ENCODE data around the gene GRB10.

GRB10 gene

GRCh38 chr7:50752422-50752821 lies 30.3 kb downstream of the GRB10 start:
- TF ChIP-seq GLIS3 (CRISPR knock-in tag; IDR thresholded peaks at IDR 0.05) (no peak), RARB (CRISPR knock-in tag; IDR thresholded peaks at IDR 0.05) (no peak), CREB5 (CRISPR knock-in tag; IDR thresholded peaks at IDR 0.05; ENCODE audit: low read depth) (no peak), ISL1 (CRISPR knock-in tag; IDR thresholded peaks at IDR 0.05) (no peak), TSHZ2 (CRISPR knock-in tag; IDR thresholded peaks at IDR 0.05) (no peak), ARNTL (CRISPR knock-in tag; IDR thresholded peaks at IDR 0.05; ENCODE audit: borderline replicate concordance, low read depth) (no peak), ZFP30 (CRISPR knock-in tag; IDR thresholded peaks at IDR 0.05) (no peak), CSDC2 (CRISPR knock-in tag; IDR thresholded peaks at IDR 0.05) (no peak), ZC3H10 (CRISPR knock-in tag; IDR thresholded peaks at IDR 0.05) (no peak), ESRRG (CRISPR knock-in tag; IDR thresholded peaks at IDR 0.05) (no peak), TOX (CRISPR knock-in tag; IDR thresholded peaks at IDR 0.05; ENCODE audit: borderline replicate concordance) (no peak), SNAI2 (CRISPR knock-in tag; IDR thresholded peaks at IDR 0.05) (no peak), ZNF565 (CRISPR knock-in tag; conservative IDR thresholded peaks at IDR 0.05; ENCODE audit: low read depth) (no peak), BACH2 (CRISPR knock-in tag; IDR thresholded peaks at IDR 0.05; ENCODE audit: borderline replicate concordance) (no peak)
- ATAC-seq, result no peak

- TF ChIP-seq TCF4 (CRISPR knock-in tag; IDR thresholded peaks at IDR 0.05; ENCODE audit: borderline replicate concordance) (no peak), ZNF8 (CRISPR knock-in tag; IDR thresholded peaks at IDR 0.05) (no peak), POU6F1 (CRISPR knock-in tag; IDR thresholded peaks at IDR 0.05; ENCODE audit: borderline replicate concordance, low read depth) (no peak), ZNF565 (CRISPR knock-in tag; conservative IDR thresholded peaks at IDR 0.05; ENCODE audit: low read depth) (no peak), ARNTL (CRISPR knock-in tag; IDR thresholded peaks at IDR 0.05; ENCODE audit: borderline replicate concordance, low read depth) (no peak), ZNF70 (CRISPR knock-in tag; IDR thresholded peaks at IDR 0.05) (no peak), CSRNP3 (CRISPR knock-in tag; IDR thresholded peaks at IDR 0.05) (no peak), CSDC2 (CRISPR knock-in tag; IDR thresholded peaks at IDR 0.05) (no peak), SNAI2 (CRISPR knock-in tag; IDR thresholded peaks at IDR 0.05) (no peak), ZFP3 (CRISPR knock-in tag; IDR thresholded peaks at IDR 0.05) (no peak), ZC3H10 (CRISPR knock-in tag; IDR thresholded peaks at IDR 0.05) (no peak), OSR1 (CRISPR knock-in tag; IDR thresholded peaks at IDR 0.05) (no peak), PPARA (CRISPR knock-in tag; IDR thresholded peaks at IDR 0.05; ENCODE audit: borderline replicate concordance) (no peak), BACH2 (CRISPR knock-in tag; IDR thresholded peaks at IDR 0.05; ENCODE audit: borderline replicate concordance) (no peak), CREB5 (CRISPR knock-in tag; IDR thresholded peaks at IDR 0.05; ENCODE audit: low read depth) (no peak)
- ATAC-seq, result no peak
Measured at GRCh38 chr7:50751146-50751545, 31.6 kb downstream of the GRB10 start.

GRCh38 chr7:50749896-50750295 lies 32.8 kb downstream of the GRB10 start:
- TF ChIP-seq ZFP30 (CRISPR knock-in tag; IDR thresholded peaks at IDR 0.05), result no peak
- TF ChIP-seq ISL1 (CRISPR knock-in tag; IDR thresholded peaks at IDR 0.05), result no peak
- no peak for TF ChIP-seq OSR1 (CRISPR knock-in tag; IDR thresholded peaks at IDR 0.05)
- TF ChIP-seq PPARA (CRISPR knock-in tag; IDR thresholded peaks at IDR 0.05; ENCODE audit: borderline replicate concordance), result no peak
- no peak for TF ChIP-seq CSRNP3 (CRISPR knock-in tag; IDR thresholded peaks at IDR 0.05)
- no peak for TF ChIP-seq TOX (CRISPR knock-in tag; IDR thresholded peaks at IDR 0.05; ENCODE audit: borderline replicate concordance)
- TF ChIP-seq BACH2 (CRISPR knock-in tag; IDR thresholded peaks at IDR 0.05; ENCODE audit: borderline replicate concordance), result no peak
- no peak for TF ChIP-seq RARB (CRISPR knock-in tag; IDR thresholded peaks at IDR 0.05)
- TF ChIP-seq GLIS3 (CRISPR knock-in tag; IDR thresholded peaks at IDR 0.05), result no peak
- TF ChIP-seq ZNF8 (CRISPR knock-in tag; IDR thresholded peaks at IDR 0.05), result no peak
- no peak for TF ChIP-seq SNAI2 (CRISPR knock-in tag; IDR thresholded peaks at IDR 0.05)
- TF ChIP-seq ZNF565 (CRISPR knock-in tag; conservative IDR thresholded peaks at IDR 0.05; ENCODE audit: low read depth), result no peak
- no peak for TF ChIP-seq PATZ1 (CRISPR knock-in tag; IDR thresholded peaks at IDR 0.05; ENCODE audit: borderline replicate concordance)
- no peak for TF ChIP-seq ZFP3 (CRISPR knock-in tag; IDR thresholded peaks at IDR 0.05)
- no peak for TF ChIP-seq ESRRG (CRISPR knock-in tag; IDR thresholded peaks at IDR 0.05)
- no peak for ATAC-seq
